ENCODE data around the gene LMLN.
"Not testable (repeated sequence)": the region's sequence is repeated elsewhere in the genome, so short reads cannot be mapped to it uniquely, and the experiment has no call there.

The LMLN gene

GRCh38 chr3:198079771-198080520 is 119.9 kb downstream of the LMLN start:
- DNase-seq (ENCODE audit: low read depth), result peak; percentile 18

GRCh38 chr3:198080521-198081384 is 120.7 kb downstream of the LMLN start:
- DNase-seq (ENCODE audit: low read depth), result peak; percentile 65

DNA sequence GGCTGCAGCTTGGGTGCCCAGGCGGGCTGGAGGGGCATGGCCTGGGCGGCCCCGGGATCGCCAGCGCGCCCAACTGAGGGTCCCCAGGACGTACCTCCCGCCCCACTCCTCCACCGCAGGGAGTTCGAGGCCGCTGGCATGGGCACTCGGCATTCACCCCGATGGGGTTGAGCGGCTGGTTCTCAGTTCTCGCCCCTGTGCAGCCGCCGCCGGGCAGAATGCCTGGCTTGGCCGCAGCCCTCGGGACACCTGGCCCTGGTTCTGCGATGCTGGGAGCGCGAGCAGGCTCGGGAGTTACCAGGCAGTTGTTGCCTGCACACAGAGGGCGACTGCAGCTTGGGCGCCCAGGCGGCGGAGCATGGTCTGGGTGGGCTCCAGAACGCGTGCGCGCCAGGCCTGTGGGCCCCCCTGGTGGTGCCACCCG is 121.4 kb downstream of the LMLN start:
- DNase-seq (ENCODE audit: low read depth), result no peak

DNA sequence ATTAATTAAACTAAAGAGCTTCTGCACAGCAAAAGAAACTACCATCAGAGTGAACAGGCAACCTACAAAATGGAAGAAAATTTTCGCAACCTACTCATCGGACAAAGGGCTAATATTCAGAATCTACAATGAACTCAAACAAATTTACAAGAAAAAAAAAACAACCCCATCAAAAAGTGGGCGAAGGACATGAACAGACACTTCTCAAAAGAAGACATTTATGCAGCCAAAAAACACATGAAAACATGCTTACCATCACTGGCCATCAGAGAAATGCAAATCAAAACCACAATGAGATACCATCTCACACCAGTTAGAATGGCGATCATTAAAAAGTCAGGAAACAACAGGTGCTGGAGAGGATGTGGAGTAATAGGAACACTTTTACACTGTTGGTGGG is 122.2 kb downstream of the LMLN start:
- DNase-seq (ENCODE audit: low read depth), result not testable (repeated sequence)

DNA sequence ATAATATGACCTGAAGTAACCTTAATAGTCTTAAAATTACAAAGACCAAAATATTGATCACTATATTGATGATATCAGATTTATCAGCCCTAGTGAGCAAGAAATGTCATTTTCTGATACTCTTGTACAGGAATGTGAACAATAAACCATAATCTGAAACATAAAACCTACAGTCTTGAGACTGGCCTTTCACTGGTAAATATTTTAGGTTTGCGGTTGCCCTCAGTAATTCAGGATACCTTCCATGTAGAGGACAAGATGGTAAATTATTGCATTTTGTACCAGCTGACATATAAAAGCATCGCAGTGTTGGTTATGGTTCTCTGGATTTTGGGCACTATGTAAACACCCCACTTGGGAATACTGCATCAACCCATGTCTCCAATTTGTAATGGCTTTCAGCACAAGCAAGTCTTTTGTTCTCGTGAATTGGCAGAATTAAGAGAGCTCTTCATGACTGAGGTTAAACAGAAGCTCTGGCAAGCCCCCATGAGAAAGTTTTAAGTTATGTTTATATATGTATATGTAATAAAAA is 128.5 kb downstream of the LMLN start:
- no peak for DNase-seq (ENCODE audit: low read depth)

GRCh38 chr3:198090795-198091332 is 130.8 kb downstream of the LMLN start:
- no peak for DNase-seq (ENCODE audit: low read depth)

- no peak for DNase-seq (ENCODE audit: low read depth)
These were observed 132.3 kb downstream of the LMLN start for GRCh38 chr3:198092276-198092675.

DNA sequence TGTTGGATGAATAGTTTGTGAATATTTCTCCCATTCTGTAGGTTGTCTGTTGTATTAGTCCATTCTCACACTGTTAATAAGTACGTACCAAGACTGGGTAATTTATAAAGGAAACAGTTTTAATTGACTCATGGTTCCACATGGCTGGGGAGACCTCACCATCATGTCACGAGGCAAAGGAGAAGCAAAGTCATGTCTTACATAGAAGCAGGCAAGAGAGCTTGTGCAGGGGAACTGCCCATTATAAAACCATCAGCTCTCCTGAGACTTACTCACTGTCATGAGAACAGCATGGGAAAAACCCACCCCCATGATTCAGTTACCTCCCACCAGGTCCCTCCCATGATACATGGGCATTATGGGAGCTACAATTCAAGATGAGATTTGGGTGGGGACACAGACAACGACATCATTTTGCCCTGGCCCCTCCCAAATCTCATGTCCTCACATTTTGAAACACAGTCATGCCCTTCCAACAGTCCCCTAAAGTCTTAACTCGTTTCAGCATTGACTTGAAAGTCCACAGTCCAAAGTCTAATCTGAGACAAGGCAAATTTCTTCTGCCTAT is 133.2 kb downstream of the LMLN start:
- DNase-seq (ENCODE audit: low read depth), result no peak
